HuH-7.5 (cell line): Measurements from ENCODE around the gene MS4A6A.
"Not testable (repeated sequence)": the region's sequence is repeated elsewhere in the genome, so short reads cannot be mapped to it uniquely, and the experiment has no call there.

Source experiments
- DNase-seq: peaks from one replicate; pipeline ENCODE4 v3.0.0; 2011; ENCODE audit warnings: low spot score

The MS4A6A gene

GRCh38 chr11:60182541-60183330 lies at the start of gene MS4A6A:
MS4A6A (minus strand) TSS chr11:60183083; CDS start chr11:60181727, 1,356 bp downstream.
- no peak for DNase-seq

- no peak for DNase-seq
These were observed 47.8 kb upstream of the MS4A6A start for GRCh38 chr11:60230681-60231080.

- no peak for DNase-seq
These were observed 39.3 kb upstream of the MS4A6A start for GRCh38 chr11:60222141-60222540.

GRCh38 chr11:60221692-60222091 lies 38.8 kb upstream of the MS4A6A start:
- no peak for DNase-seq

- no peak for DNase-seq
These were observed 38.3 kb upstream of the MS4A6A start for GRCh38 chr11:60221181-60221580.

- no peak for DNase-seq
These were observed 31.5 kb upstream of the MS4A6A start for GRCh38 chr11:60214386-60214785.

GRCh38 chr11:60211206-60211605 lies 28.3 kb upstream of the MS4A6A start:
- DNase-seq: no peak

- DNase-seq: no peak
These were observed 27.1 kb upstream of the MS4A6A start for GRCh38 chr11:60209977-60210376.

GRCh38 chr11:60208951-60209350 lies 26.1 kb upstream of the MS4A6A start:
- DNase-seq: no peak

- DNase-seq: no peak
These were observed 25.4 kb upstream of the MS4A6A start for GRCh38 chr11:60208146-60208895.

GRCh38 chr11:60206616-60207015 lies 23.7 kb upstream of the MS4A6A start:
- DNase-seq: no peak

- DNase-seq: no peak
These were observed 22.0 kb upstream of the MS4A6A start for GRCh38 chr11:60204922-60205321.

GRCh38 chr11:60201334-60201733 lies 18.5 kb upstream of the MS4A6A start:
- DNase-seq: not testable (repeated sequence)

- no peak for DNase-seq
These were observed 14.6 kb upstream of the MS4A6A start for GRCh38 chr11:60197442-60197841.

GRCh38 chr11:60195923-60196368 lies 13.1 kb upstream of the MS4A6A start:
- DNase-seq: no peak

- DNase-seq: no peak
These were observed 11.6 kb upstream of the MS4A6A start for GRCh38 chr11:60194511-60194910.

GRCh38 chr11:60193687-60194433 lies 11.0 kb upstream of the MS4A6A start:
- DNase-seq: peak; percentile 43

GRCh38 chr11:60192564-60192963 lies 9.7 kb upstream of the MS4A6A start:
- DNase-seq: not testable (repeated sequence)

- not testable (repeated sequence) for DNase-seq
These were observed 5.6 kb upstream of the MS4A6A start for GRCh38 chr11:60188481-60188880.

GRCh38 chr11:60186128-60186527 lies 3.2 kb upstream of the MS4A6A start:
- DNase-seq: not testable (repeated sequence)

GRCh38 chr11:60185512-60185827 lies 2.6 kb upstream of the MS4A6A start:
- not testable (repeated sequence) for DNase-seq

- no peak for DNase-seq
These were observed 2.1 kb upstream of the MS4A6A start for GRCh38 chr11:60184824-60185511.
